ENCODE data around the gene TEX2.

Gene TEX2

DNA sequence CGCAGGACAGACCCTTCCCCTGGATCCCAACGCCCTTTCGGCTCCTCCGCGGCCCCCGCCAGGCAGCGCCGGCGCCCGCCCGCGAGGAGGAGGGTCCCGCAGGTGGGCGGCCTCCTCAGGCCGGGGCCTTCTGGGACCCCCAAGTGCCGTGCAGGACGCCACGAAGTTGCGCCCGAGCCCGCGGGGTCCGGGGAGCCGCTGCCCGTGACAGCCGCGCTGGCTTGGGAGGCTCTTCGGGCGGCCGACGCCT, 133.6 kb downstream of the TEX2 start:
- in situ Hi-C loops (cut with MboI; ENCODE audit: low sequenced_read_pairs, unreplicated experiment): loop anchor here (10.0 kb wide), 1 partner anchor 55 kb away; no protein-coding TSS in a partner anchor
- DNase-seq (ENCODE audit: low spot score): no peak
- TF ChIP-seq, protein P1, sequence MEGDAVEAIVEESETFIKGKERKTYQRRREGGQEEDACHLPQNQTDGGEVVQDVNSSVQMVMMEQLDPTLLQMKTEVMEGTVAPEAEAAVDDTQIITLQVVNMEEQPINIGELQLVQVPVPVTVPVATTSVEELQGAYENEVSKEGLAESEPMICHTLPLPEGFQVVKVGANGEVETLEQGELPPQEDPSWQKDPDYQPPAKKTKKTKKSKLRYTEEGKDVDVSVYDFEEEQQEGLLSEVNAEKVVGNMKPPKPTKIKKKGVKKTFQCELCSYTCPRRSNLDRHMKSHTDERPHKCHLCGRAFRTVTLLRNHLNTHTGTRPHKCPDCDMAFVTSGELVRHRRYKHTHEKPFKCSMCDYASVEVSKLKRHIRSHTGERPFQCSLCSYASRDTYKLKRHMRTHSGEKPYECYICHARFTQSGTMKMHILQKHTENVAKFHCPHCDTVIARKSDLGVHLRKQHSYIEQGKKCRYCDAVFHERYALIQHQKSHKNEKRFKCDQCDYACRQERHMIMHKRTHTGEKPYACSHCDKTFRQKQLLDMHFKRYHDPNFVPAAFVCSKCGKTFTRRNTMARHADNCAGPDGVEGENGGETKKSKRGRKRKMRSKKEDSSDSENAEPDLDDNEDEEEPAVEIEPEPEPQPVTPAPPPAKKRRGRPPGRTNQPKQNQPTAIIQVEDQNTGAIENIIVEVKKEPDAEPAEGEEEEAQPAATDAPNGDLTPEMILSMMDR (IDR thresholded peaks at IDR 0.05; ENCODE audit: borderline replicate concordance, control extremely low read depth, extremely low read depth, insufficient read depth, missing control alignments): no peak

DNA sequence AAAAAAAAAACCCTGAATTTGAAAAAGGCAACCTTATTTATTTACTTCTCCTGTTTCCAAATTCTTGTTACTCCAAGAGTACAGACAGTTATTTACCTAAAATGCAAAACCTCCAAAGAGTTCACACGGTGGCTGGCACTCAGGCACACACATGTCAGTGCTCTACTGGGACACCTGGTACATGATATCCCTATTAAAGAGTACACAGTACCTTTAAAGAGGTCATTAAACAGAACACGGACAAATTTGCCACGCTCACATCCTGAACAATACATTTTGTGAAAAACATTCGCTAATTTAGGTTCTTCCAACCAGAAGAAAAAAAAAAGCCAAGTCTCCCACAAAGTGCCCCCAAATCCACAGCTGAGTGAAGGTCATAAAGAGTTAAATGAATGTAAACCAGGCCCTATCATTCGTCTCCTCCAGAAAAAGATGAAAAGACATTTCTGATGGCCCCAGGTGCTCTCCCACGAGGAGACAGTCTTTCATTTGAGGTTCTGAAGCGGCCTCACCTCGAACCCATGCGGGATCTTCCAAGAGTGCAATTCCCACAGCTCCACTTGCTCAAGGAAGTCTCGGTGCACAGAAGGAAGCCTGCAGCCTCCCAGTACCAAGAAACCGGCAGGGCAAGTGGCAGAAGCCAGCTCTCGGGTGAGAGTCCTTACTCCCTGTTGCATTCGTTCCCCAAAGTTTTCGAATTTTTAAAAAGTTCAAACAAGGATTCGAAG, 134.1 kb downstream of the TEX2 start:
- TF ChIP-seq, protein P1 (IDR thresholded peaks at IDR 0.05; ENCODE audit: borderline replicate concordance, control extremely low read depth, extremely low read depth, insufficient read depth, missing control alignments): no peak
- DNase-seq (ENCODE audit: low spot score): no peak
- in situ Hi-C loops (cut with MboI; ENCODE audit: low sequenced_read_pairs, unreplicated experiment): loop anchor here (10.0 kb wide), 1 partner anchor 54 kb away; no protein-coding TSS in a partner anchor

DNA sequence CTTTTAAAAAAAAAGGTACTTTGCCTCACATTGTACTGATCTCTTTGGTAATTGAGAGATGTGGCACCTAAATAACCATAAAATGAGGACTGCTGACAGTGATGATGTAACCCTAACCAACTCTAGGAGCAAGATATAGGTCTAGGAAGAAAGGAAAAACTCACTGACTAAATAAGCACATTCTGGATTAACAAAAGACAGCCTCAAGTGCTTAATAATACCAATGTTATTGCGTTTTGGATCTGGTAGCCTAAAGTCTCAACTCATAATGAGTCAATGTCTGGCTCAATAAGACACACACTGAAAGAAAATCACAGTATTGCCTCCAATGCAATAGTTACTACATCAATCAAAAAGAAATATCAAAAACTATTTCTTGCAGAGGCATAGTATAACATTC, 136.1 kb downstream of the TEX2 start:
- DNase-seq (ENCODE audit: low spot score): no peak

DNA sequence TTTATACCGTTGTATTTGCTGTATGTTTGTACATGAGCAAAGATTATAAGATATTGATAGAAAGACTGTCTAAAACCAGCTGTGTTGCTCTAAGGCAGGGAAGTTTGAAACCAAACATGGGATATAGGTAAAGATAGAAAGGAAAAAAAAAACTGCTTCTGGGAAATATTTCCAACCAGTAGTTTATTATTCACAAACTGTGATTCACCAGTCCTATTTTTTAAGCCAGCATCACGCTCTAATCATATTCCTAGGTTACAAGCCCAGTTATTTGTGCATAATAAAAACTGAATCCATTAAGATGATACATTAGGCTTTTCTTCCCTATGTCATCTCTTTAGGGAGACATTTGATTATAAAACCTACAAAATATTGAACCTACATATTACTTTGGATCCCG, 137.1 kb downstream of the TEX2 start:
- in situ Hi-C loops (cut with MboI; ENCODE audit: low sequenced_read_pairs, unreplicated experiment): loop anchor here (10.0 kb wide), 1 partner anchor 51 kb away; no protein-coding TSS in a partner anchor
- DNase-seq (ENCODE audit: low spot score): no peak
- TF ChIP-seq, protein P1 (IDR thresholded peaks at IDR 0.05; ENCODE audit: borderline replicate concordance, control extremely low read depth, extremely low read depth, insufficient read depth, missing control alignments): no peak

More for the DNA sequence above, 136.1 kb downstream of the TEX2 start:
- in situ Hi-C loops (cut with MboI; ENCODE audit: low sequenced_read_pairs, unreplicated experiment): loop anchor here (10.0 kb wide), 1 partner anchor 52 kb away; no protein-coding TSS in a partner anchor
- TF ChIP-seq, protein P1 (IDR thresholded peaks at IDR 0.05; ENCODE audit: borderline replicate concordance, control extremely low read depth, extremely low read depth, insufficient read depth, missing control alignments): no peak

DNA sequence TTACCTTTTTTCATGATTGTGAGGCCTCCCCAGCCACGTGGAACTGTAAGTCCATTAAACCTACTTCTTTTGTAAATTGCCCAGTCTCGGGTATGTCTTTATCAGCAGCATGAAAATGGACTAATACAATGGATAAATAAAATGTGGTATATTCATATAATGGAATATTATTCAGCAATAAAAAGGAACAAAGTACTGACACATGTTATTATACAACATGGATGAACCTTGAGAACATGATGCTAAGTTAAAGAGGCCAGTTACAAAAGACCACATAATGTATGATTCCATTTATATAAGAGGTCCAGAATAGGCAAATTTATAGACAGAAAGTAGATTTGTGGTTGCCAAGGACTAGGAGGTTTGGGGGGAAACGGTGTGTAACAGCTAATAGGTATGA, 138.5 kb downstream of the TEX2 start:
- TF ChIP-seq, protein P1 (IDR thresholded peaks at IDR 0.05; ENCODE audit: borderline replicate concordance, control extremely low read depth, extremely low read depth, insufficient read depth, missing control alignments): no peak
- no peak for DNase-seq (ENCODE audit: low spot score)
- in situ Hi-C loops (cut with MboI; ENCODE audit: low sequenced_read_pairs, unreplicated experiment): loop anchor here (10.0 kb wide), 1 partner anchor 50 kb away; no protein-coding TSS in a partner anchor

DNA sequence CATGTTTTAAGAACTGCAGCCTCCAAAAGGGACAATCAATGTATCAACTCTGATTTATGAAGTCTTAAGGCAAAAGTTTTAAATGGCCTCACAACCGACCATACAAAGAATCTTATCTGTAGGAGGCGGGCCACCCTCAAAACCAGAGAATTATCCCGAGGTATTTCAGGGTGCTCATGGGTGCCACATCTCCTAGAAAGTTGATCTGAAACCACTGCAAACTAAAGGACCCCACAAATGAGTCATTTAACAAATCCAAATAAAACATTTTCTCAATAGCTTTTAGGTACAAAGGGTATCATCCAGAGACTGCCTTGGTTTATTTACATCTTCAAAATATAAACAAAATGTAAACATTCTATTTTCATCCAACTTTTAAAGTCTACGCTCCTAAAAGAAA, 139.9 kb downstream of the TEX2 start:
- DNase-seq (ENCODE audit: low spot score): no peak
- TF ChIP-seq, protein P1 (IDR thresholded peaks at IDR 0.05; ENCODE audit: borderline replicate concordance, control extremely low read depth, extremely low read depth, insufficient read depth, missing control alignments): no peak
- in situ Hi-C loops (cut with MboI; ENCODE audit: low sequenced_read_pairs, unreplicated experiment): loop anchor here (10.0 kb wide), 1 partner anchor 48 kb away; no protein-coding TSS in a partner anchor

DNA sequence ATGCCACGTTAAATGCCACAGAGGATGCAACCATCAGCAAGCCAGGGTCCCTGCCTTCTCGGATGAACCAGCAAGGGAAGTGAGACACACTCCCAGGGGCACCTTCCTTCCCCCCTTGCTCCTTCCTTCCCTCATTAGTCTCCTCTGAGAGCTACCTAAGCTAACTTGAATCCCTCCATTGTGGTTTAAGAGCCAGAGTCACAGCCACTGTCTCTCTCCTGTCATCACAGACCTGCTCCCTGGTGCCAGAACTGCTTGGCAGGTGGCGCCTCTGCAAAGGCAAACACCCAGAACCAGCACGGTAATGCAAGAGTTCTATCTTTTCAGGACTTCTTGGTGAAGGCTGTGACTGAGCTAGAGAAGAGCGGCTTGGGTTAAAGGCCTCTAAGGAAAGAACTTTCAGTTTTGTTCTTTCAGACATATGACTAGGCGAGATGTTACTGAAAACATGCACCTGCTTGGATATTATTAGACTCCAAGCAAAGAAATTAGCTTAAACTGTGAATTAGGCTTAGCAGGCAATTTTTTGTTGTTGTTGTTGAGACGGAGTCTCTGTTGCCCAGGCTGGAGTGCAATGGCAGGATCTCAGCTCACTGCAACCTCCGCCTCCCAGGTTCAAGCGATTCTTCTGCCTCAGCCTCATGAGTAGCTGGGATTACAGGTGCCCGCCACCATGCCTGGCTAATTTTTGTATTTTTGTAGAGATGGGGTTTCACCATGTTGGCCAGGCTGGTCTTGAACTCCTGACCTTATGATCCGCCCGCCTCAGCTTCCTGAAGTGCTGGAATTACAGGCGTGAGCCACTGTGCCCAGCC, 141.9 kb downstream of the TEX2 start:
- peak; percentile 50 for DNase-seq (ENCODE audit: low spot score)
- in situ Hi-C loops (cut with MboI; ENCODE audit: low sequenced_read_pairs, unreplicated experiment): loop anchor here (10.0 kb wide), 1 partner anchor 46 kb away; no protein-coding TSS in a partner anchor

Data from GM13976 (cell line).